Activated CD8-positive, alpha-beta memory T cell treated with anti-CD3 and anti-CD28 coated beads, Interleukin-2, amount 50 U/mL, for 48 hours (primary cell): Measurements from ENCODE around the gene DEPDC5.
"Not testable (repeated sequence)": the region's sequence is repeated elsewhere in the genome, so short reads cannot be mapped to it uniquely, and the experiment has no call there.

Source experiments
- DNase-seq: peaks from one replicate; pipeline ENCODE4 v3.0.0-alpha.2; 2020

DEPDC5 gene

GRCh38 chr22:31750365-31751284 is 3.2 kb upstream of the DEPDC5 start:
- DNase-seq = no peak

GRCh38 chr22:31752096-31752847 is 1.5 kb upstream of the DEPDC5 start:
- no peak for DNase-seq

- peak; percentile 60 for DNase-seq
These were observed 700 bp upstream of the DEPDC5 start for GRCh38 chr22:31753005-31753633.

- no peak for DNase-seq
These were observed 994 bp downstream of the DEPDC5 start for GRCh38 chr22:31754813-31755212.

GRCh38 chr22:31757265-31757664 is 3.4 kb downstream of the DEPDC5 start:
- no peak for DNase-seq

GRCh38 chr22:31758860-31759259 is 5.0 kb downstream of the DEPDC5 start:
- not testable (repeated sequence) for DNase-seq

GRCh38 chr22:31764785-31765184 is 11.0 kb downstream of the DEPDC5 start:
- DNase-seq = no peak

- DNase-seq = no peak
These were observed 14.7 kb downstream of the DEPDC5 start for GRCh38 chr22:31768422-31769059.

- DNase-seq = no peak
These were observed 19.6 kb downstream of the DEPDC5 start for GRCh38 chr22:31773416-31773815.

- no peak for DNase-seq
These were observed 22.4 kb downstream of the DEPDC5 start for GRCh38 chr22:31776231-31776630.

- no peak for DNase-seq
These were observed 36.0 kb downstream of the DEPDC5 start for GRCh38 chr22:31789803-31790202.

GRCh38 chr22:31790240-31790639 is 36.4 kb downstream of the DEPDC5 start:
- no peak for DNase-seq

- DNase-seq = not testable (repeated sequence)
These were observed 45.5 kb downstream of the DEPDC5 start for GRCh38 chr22:31799358-31799757.

- DNase-seq = no peak
These were observed 46.2 kb downstream of the DEPDC5 start for GRCh38 chr22:31800065-31800464.

GRCh38 chr22:31800861-31801260 is 47.0 kb downstream of the DEPDC5 start:
- DNase-seq = not testable (repeated sequence)

- no peak for DNase-seq
These were observed 48.8 kb downstream of the DEPDC5 start for GRCh38 chr22:31802575-31802974.

GRCh38 chr22:31806751-31807150 is 52.9 kb downstream of the DEPDC5 start:
- no peak for DNase-seq

- no peak for DNase-seq
These were observed 59.3 kb downstream of the DEPDC5 start for GRCh38 chr22:31812977-31813605.

- not testable (repeated sequence) for DNase-seq
These were observed 60.1 kb downstream of the DEPDC5 start for GRCh38 chr22:31813898-31814297.

- no peak for DNase-seq
These were observed 61.1 kb downstream of the DEPDC5 start for GRCh38 chr22:31814942-31815341.

GRCh38 chr22:31815383-31815814 is 61.6 kb downstream of the DEPDC5 start:
- not testable (repeated sequence) for DNase-seq

- DNase-seq = no peak
These were observed 62.9 kb downstream of the DEPDC5 start for GRCh38 chr22:31816750-31817149.
